WTC11 (cell line): Measurements from ENCODE around the gene AMER1. TPM values are rescaled to one million over a fixed set of nuclear protein-coding genes. Genes with fewer than 3 reads are reported as not detected.
A peak's percentile ranks its signal among the peaks of the same experiment; 100 is the strongest.

Source experiments
- ATAC-seq: fragments of 200-7000 bp; cut with Tn5 transposase; 2 replicates; pipeline ENCODE4 v1.10.0; 2021; ENCODE audit warnings: mild to moderate bottlenecking, moderate library complexity
- CTCF ChIA-PET: fragments of 300-600 bp; sonication (Branson Sonifier 250); formaldehyde crosslinking; loops from one replicate; lab custom pipeline; 2021; ENCODE audit warnings: antibody characterized with exemption; lab: Charles Lee
- POLR2A ChIA-PET: fragments of 350-600 bp; sonication (Branson Sonifier 250); formaldehyde crosslinking; loops from one replicate; lab custom pipeline; 2021; ENCODE audit warnings: antibody characterized with exemption; lab: Charles Lee
- DNase-seq: peaks from one replicate; pipeline ENCODE4 v3.0.0; 2021; ENCODE audit warnings: low spot score
- H3K27ac Mint-ChIP-seq: 2 replicates; pipeline ENCODE4 v1.8.0; 2021; ENCODE audit warnings: mixed read lengths
- H3K27me3 Mint-ChIP-seq: 2 replicates; pipeline ENCODE4 v1.8.0; 2021; ENCODE audit warnings: low read depth, mild to moderate bottlenecking, moderate library complexity, mixed read lengths
- H3K36me3 Mint-ChIP-seq: 2 replicates; pipeline ENCODE4 v1.8.0; 2021; ENCODE audit warnings: mixed read lengths
- H3K4me1 Mint-ChIP-seq: 2 replicates; pipeline ENCODE4 v1.8.0; 2022; ENCODE audit warnings: mixed read lengths
- H3K4me3 Mint-ChIP-seq: 2 replicates; pipeline ENCODE4 v1.8.0; 2021; ENCODE audit warnings: mild to moderate bottlenecking, moderate library complexity, mixed read lengths
- H3K9me3 Mint-ChIP-seq: 2 replicates; pipeline ENCODE4 v1.8.0; 2021; ENCODE audit warnings: mixed read lengths
- ARID4B ChIP-seq: sonication (generic); formaldehyde crosslinking; IDR thresholded peaks from 2 replicates; pipeline ENCODE4 v1.8.0; 2023; ENCODE audit warnings: missing genetic modification reagents, mild to moderate bottlenecking, borderline replicate concordance
- ATF3 ChIP-seq: sonication (generic); formaldehyde crosslinking; conservative IDR thresholded peaks from 2 replicates; pipeline ENCODE4 v1.8.1; 2022; ENCODE audit warnings: mild to moderate bottlenecking, missing genetic modification reagents
- CBFB ChIP-seq: sonication (generic); formaldehyde crosslinking; IDR thresholded peaks from 2 replicates; pipeline ENCODE4 v1.8.1; 2022; ENCODE audit warnings: mild to moderate bottlenecking, low read depth, missing genetic modification reagents
- ETV6 ChIP-seq: sonication (generic); formaldehyde crosslinking; IDR thresholded peaks from 2 replicates; pipeline ENCODE4 v1.8.1; 2022; ENCODE audit warnings: mild to moderate bottlenecking, missing genetic modification reagents
- FOXJ3 ChIP-seq: sonication (generic); formaldehyde crosslinking; IDR thresholded peaks from 2 replicates; pipeline ENCODE4 v1.9.0; 2021; ENCODE audit warnings: missing genetic modification reagents, mild to moderate bottlenecking, borderline replicate concordance
- FOXK1 ChIP-seq: sonication (generic); formaldehyde crosslinking; IDR thresholded peaks from 2 replicates; pipeline ENCODE4 v1.8.0; 2022; ENCODE audit warnings: mild to moderate bottlenecking, moderate library complexity, missing genetic modification reagents
- GTF2I ChIP-seq: fragments of 250-450 bp; sonication (Bioruptor Pico); conservative IDR thresholded peaks from 2 replicates; pipeline ENCODE4 v1.4.0; 2021; ENCODE audit warnings: mild to moderate bottlenecking
- IRF1 ChIP-seq: sonication (generic); formaldehyde crosslinking; IDR thresholded peaks from 2 replicates; pipeline ENCODE4 v1.8.0; 2023; ENCODE audit warnings: missing genetic modification reagents
- JUN ChIP-seq: sonication (generic); formaldehyde crosslinking; IDR thresholded peaks from 2 replicates; pipeline ENCODE4 v1.8.0; 2023; ENCODE audit warnings: mild to moderate bottlenecking, missing genetic modification reagents
- MAX ChIP-seq: sonication (generic); formaldehyde crosslinking; IDR thresholded peaks from 2 replicates; pipeline ENCODE4 v1.8.0; 2022; ENCODE audit warnings: mild to moderate bottlenecking, missing genetic modification reagents
- NFE2L1 ChIP-seq: sonication (generic); formaldehyde crosslinking; IDR thresholded peaks from 2 replicates; pipeline ENCODE4 v1.8.1; 2023; ENCODE audit warnings: missing genetic modification reagents
- NFYB ChIP-seq: sonication (generic); formaldehyde crosslinking; conservative IDR thresholded peaks from 2 replicates; pipeline ENCODE4 v1.8.0; 2022; ENCODE audit warnings: low read depth, missing genetic modification reagents
- NR2C2 ChIP-seq: sonication (generic); formaldehyde crosslinking; IDR thresholded peaks from 2 replicates; pipeline ENCODE4 v1.8.0; 2022; ENCODE audit warnings: mild to moderate bottlenecking, missing genetic modification reagents
- NR3C1 ChIP-seq: sonication (generic); formaldehyde crosslinking; conservative IDR thresholded peaks from 2 replicates; pipeline ENCODE4 v1.8.1; 2023; ENCODE audit warnings: low read depth, mild to moderate bottlenecking, missing genetic modification reagents
- SOX15 ChIP-seq: fragments of 250-450 bp; sonication (Bioruptor Pico); IDR thresholded peaks from 2 replicates; pipeline ENCODE4 v1.9.0; 2021; ENCODE audit warnings: mild to moderate bottlenecking
- TEAD4 ChIP-seq: sonication (generic); formaldehyde crosslinking; IDR thresholded peaks from 2 replicates; pipeline ENCODE4 v1.8.0; 2022; ENCODE audit warnings: mild to moderate bottlenecking, missing genetic modification reagents
- TP53 ChIP-seq: sonication (generic); formaldehyde crosslinking; IDR thresholded peaks from 2 replicates; pipeline ENCODE4 v1.8.1; 2023; ENCODE audit warnings: mild to moderate bottlenecking, missing genetic modification reagents
- ZMAT4 ChIP-seq: fragments of 250-450 bp; sonication (Bioruptor Pico); IDR thresholded peaks from 2 replicates; pipeline ENCODE4 v1.9.0; 2021; ENCODE audit warnings: mild to moderate bottlenecking
- ZNF232 ChIP-seq: sonication (generic); formaldehyde crosslinking; IDR thresholded peaks from 2 replicates; pipeline ENCODE4 v1.8.0; 2022; ENCODE audit warnings: mild to moderate bottlenecking, missing genetic modification reagents
- ZNF281 ChIP-seq: sonication (generic); formaldehyde crosslinking; IDR thresholded peaks from 2 replicates; pipeline ENCODE4 v1.8.0; 2023; ENCODE audit warnings: mild to moderate bottlenecking, missing genetic modification reagents
- ZNF396 ChIP-seq: fragments of 250-450 bp; sonication (Bioruptor Pico); IDR thresholded peaks from 2 replicates; pipeline ENCODE4 v1.8.0; 2021; ENCODE audit warnings: mild to moderate bottlenecking, moderate library complexity, borderline replicate concordance
- ZNF423 ChIP-seq: fragments of 250-450 bp; sonication (Bioruptor Pico); IDR thresholded peaks from 2 replicates; pipeline ENCODE4 v2.1.2; 2022; ENCODE audit warnings: mild to moderate bottlenecking, moderate library complexity
- total RNA-seq: library from RNA; stranded (reverse); gene quantifications from 3 replicates; pipeline ENCODE4 v1.2.3, GENCODE V29; 2021
- TF ChIP-seq, protein P1 (sequence below): fragments of 250-450 bp; sonication (Bioruptor Pico); IDR thresholded peaks from 2 replicates; pipeline ENCODE4 v2.1.2; 2022; ENCODE audit warnings: mild to moderate bottlenecking, moderate library complexity
- TF ChIP-seq, protein P2 (sequence below): sonication (generic); formaldehyde crosslinking; IDR thresholded peaks from 2 replicates; pipeline ENCODE4 v1.8.1; 2022; ENCODE audit warnings: missing genetic modification reagents, borderline replicate concordance

AMER1 gene
- total RNA-seq, 1 experiment from 2014 or later = 9.9 TPM

DNA sequence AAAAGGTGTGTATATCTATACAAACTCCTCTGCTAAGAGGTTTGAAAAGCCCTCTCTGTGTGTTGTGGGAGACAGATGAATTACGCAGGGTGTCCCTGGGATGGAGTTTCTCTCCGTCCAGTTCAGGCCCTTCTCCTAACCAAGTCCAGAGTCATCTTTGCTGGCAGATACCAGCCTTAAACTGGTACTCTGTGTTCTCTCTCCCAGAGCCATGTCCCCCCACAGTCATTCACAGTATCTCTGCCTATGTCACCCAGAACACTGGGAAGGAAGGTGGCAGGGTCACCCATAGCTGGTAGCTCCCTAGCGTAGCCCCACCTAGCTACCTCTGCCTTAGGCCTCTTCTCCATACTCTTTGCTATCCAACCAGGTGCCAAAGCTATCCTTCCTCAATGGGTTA lies 8.9 kb downstream of the AMER1 start:
- CTCF ChIA-PET = no interaction called here
- no peak overlapping the region for H3K4me3 Mint-ChIP-seq
- DNase-seq (no peak), ATAC-seq (no peak)
- no peaks in the 10 kb centered on the region for H3K27me3 Mint-ChIP-seq
- H3K27ac Mint-ChIP-seq = no peak overlapping the region
- H3K4me1 Mint-ChIP-seq = peaks cover 42% of the 10 kb centered on the region
- H3K36me3 Mint-ChIP-seq = peaks cover 14% of the 10 kb centered on the region
- POLR2A ChIA-PET = no interaction called here
- TF ChIP-seq MAX (no peak), ETV6 (CRISPR knock-in tag) (no peak), ZNF396 (CRISPR knock-in tag) (no peak), ZNF232 (CRISPR knock-in tag) (no peak), JUN (CRISPR knock-in tag) (no peak), ZMAT4 (CRISPR knock-in tag) (no peak), GTF2I (CRISPR knock-in tag) (no peak), ZNF423 (CRISPR knock-in tag) (no peak), NFE2L1 (no peak), NR2C2 (CRISPR knock-in tag) (no peak), TEAD4 (no peak)
- TF ChIP-seq, protein P1, sequence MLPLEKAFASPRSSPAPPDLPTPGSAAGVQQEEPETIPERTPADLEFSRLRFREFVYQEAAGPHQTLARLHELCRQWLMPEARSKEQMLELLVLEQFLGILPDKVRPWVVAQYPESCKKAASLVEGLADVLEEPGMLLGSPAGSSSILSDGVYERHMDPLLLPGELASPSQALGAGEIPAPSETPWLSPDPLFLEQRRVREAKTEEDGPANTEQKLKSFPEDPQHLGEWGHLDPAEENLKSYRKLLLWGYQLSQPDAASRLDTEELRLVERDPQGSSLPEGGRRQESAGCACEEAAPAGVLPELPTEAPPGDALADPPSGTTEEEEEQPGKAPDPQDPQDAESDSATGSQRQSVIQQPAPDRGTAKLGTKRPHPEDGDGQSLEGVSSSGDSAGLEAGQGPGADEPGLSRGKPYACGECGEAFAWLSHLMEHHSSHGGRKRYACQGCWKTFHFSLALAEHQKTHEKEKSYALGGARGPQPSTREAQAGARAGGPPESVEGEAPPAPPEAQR (CRISPR knock-in tag) = no peak
- H3K9me3 Mint-ChIP-seq = no peaks in the 10 kb centered on the region

DNA sequence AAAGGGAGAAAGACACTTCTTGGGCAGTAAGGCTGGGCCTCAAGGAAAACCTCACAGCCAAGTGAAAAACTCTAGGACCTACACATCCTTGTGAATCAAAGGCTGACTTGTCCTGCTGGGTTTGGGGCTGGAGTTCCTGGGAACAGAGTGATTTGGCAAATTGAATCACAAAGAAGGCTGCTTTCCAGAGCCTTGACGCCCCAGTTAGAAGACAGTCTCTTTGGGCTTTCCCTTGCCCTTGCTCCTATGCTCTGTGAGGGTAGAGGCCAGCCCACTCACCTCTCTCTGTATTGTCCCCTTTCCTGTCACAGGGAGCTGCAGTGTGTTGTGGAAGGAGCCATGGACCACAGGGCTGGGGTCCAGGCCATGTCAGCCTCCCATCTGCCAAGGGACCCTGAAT lies 9.6 kb downstream of the AMER1 start:
- no peak for DNase-seq
- ATAC-seq = peak; percentile 71
- CTCF ChIA-PET = no interaction called here
- TF ChIP-seq NR2C2 (CRISPR knock-in tag) (no peak), FOXJ3 (CRISPR knock-in tag) (no peak), FOXK1 (CRISPR knock-in tag) (no peak), ARID4B (CRISPR knock-in tag) (no peak), NFYB (CRISPR knock-in tag) (no peak), SOX15 (no peak), CBFB (no peak), ATF3 (CRISPR knock-in tag) (no peak), NR3C1 (CRISPR knock-in tag) (no peak), IRF1 (no peak), TP53 (no peak), ZNF281 (no peak)
- TF ChIP-seq, protein P1 (CRISPR knock-in tag) = no peak
- TF ChIP-seq, protein P2, sequence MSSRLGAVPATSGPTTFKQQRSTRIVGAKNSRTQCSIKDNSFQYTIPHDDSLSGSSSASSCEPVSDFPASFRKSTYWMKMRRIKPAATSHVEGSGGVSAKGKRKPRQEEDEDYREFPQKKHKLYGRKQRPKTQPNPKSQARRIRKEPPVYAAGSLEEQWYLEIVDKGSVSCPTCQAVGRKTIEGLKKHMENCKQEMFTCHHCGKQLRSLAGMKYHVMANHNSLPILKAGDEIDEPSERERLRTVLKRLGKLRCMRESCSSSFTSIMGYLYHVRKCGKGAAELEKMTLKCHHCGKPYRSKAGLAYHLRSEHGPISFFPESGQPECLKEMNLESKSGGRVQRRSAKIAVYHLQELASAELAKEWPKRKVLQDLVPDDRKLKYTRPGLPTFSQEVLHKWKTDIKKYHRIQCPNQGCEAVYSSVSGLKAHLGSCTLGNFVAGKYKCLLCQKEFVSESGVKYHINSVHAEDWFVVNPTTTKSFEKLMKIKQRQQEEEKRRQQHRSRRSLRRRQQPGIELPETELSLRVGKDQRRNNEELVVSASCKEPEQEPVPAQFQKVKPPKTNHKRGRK (CRISPR knock-in tag) = no peak

More for the DNA sequence above, 9.6 kb downstream of the AMER1 start:
- H3K4me3 Mint-ChIP-seq = peak overlapping the region; percentile 14; the same call in 1 of the 2 replicates
- no peak overlapping the region for H3K27ac Mint-ChIP-seq
- POLR2A ChIA-PET = no interaction called here
- H3K36me3 Mint-ChIP-seq = peaks cover 19% of the 10 kb centered on the region
- H3K27me3 Mint-ChIP-seq = no peaks in the 10 kb centered on the region
- no peaks in the 10 kb centered on the region for H3K9me3 Mint-ChIP-seq
- peaks cover 42% of the 10 kb centered on the region for H3K4me1 Mint-ChIP-seq
